ENCODE data around the gene SLC7A14.

- TF ChIP-seq EZH2 (IDR thresholded peaks at IDR 0.05; ENCODE audit: low read length, unreplicated experiment) (no peak), CTCF (conservative IDR thresholded peaks at IDR 0.05; ENCODE audit: low read depth, low read length) (no peak)
Measured at GRCh38 chr3:170497207-170498095, 88.4 kb downstream of the SLC7A14 start.

Data from PC-3 (cell line).